ENCODE data around the gene JAG2. TPM values are rescaled to one million over a fixed set of nuclear protein-coding genes. Genes with fewer than 3 reads are reported as not detected.

Gene JAG2
- total RNA-seq, 1 experiment from 2014 or later: 6.3 TPM

DNA sequence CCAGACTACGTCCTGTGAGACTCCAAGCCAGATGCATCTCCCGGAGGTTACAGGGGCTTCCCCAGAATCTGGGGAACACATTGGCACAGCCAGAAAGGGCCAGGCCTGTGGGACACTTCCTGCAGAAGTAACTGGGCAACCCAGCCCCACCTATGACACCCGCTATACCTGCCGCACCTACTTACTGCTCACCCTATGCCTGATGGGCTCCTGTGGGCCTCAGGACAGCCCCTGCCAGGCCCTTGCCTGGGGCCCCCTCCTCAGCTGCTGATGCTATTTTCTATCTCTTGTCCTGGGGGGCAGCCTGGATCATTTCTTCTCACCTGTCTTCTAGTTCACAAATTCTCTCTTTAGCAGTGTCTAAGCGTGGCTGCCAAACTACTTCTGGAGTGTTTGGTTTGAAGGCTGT, 28.7 kb downstream of the JAG2 start:
- DNase-seq (ENCODE audit: low read depth): no peak

DNA sequence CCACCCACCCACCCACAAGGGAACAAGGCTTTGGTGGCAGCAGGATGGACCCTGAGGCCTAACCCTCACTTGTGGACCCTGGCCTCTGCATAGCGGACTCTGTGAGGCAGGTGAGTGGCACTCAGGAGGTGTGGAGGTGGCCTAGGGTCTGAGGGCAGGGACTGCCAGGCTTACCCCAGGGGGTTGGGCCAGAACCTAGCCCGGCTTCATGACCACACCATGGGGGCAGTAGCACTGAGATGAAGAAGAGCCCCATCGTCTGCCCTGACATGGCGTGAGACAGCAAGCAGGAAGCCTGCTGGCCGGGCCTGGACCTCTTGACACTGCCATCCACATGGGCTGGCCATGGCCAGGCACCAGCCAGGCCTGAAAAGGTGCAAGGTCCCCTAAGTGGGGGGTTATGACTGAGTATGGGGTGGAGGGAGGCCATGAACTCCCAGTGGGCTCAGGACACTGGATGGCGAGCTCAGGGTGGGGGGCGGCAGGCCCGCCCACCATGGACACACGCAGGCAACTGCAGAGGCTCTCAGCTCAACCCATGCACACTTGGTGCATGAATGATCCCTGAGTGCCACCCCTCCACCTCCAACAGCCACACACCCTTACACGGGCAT, 29.3 kb downstream of the JAG2 start:
- DNase-seq (ENCODE audit: low read depth): no peak

DNA sequence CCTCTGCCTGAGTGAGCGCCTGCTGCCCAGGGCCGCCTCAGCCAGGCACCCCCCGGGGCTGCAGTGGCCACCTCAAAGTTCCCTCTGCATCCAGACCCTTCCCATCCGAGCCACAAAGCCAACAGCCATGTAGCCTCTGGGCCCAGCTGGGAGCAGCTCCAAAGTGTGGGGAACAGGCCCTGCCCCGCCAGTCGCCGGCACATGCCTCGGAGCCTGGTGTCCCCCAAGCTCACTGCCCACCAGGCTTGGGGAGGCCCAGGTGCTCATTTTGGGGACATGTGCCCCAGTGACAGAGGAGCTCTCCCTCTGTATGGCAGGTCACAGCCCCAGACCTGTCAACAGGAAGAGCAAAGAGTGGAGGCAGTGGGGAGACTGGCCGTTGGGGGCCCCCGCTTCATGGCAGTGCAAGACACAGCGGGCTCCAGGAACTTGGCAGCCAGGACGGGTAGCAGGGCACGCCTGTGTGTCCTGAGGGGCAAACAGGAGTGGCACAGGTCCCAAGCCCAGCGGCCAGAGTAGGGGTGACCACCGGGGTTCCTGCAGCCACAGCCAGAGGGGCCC, 29.9 kb downstream of the JAG2 start:
- no peak for DNase-seq (ENCODE audit: low read depth)

DNA sequence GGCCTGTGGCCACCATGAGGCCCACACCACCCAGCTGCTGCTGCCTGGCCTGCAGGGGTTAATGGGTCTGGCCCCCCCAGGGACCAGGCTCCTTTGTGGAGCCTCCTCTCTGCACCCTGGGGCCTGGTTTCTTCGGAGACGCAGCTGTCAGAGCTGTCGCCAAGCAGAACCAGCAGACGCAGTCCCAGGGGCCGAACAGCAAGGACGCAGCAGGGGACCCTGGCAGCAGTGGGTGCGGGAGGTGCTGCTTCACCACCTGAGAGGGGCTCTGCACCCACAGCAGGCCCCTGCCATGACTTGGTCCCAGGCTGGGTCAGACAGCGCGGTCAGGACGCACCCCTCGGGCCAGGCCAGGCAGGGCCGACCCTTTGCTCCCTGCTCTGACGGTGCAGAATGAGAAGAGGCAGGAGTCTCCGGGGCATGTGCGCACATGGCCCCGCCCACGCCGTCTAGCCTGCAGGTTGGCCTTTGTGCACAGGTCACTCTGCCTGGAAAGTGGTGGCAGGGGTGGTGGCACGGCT, 30.5 kb downstream of the JAG2 start:
- DNase-seq (ENCODE audit: low read depth): no peak

DNA sequence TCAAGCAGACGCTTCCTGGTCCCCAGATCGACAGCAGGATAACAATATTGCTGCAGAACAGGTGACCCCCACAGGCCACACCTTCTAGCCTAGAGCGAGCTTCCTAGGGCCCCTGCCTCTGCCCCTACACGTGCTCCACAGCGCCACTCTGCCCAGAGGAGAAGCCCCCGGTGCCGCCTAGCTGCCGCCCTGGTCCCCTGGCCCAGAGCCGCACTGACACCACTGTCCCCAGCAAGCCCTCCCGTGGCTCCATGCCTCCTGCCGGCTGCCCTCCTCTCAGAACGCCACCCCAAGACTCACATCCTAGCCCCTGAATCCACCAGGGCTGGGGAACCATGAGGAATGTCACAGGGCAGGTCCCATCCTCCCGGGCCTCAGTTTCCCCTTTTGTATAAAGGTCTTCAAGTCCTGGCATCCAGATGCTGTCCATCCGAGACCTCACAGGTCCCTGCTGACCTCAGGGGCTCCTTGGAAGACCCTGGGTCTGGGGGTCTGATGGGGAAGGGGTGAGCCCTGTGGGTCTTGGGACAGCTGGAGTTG, 31.0 kb downstream of the JAG2 start:
- DNase-seq (ENCODE audit: low read depth): no peak

DNA sequence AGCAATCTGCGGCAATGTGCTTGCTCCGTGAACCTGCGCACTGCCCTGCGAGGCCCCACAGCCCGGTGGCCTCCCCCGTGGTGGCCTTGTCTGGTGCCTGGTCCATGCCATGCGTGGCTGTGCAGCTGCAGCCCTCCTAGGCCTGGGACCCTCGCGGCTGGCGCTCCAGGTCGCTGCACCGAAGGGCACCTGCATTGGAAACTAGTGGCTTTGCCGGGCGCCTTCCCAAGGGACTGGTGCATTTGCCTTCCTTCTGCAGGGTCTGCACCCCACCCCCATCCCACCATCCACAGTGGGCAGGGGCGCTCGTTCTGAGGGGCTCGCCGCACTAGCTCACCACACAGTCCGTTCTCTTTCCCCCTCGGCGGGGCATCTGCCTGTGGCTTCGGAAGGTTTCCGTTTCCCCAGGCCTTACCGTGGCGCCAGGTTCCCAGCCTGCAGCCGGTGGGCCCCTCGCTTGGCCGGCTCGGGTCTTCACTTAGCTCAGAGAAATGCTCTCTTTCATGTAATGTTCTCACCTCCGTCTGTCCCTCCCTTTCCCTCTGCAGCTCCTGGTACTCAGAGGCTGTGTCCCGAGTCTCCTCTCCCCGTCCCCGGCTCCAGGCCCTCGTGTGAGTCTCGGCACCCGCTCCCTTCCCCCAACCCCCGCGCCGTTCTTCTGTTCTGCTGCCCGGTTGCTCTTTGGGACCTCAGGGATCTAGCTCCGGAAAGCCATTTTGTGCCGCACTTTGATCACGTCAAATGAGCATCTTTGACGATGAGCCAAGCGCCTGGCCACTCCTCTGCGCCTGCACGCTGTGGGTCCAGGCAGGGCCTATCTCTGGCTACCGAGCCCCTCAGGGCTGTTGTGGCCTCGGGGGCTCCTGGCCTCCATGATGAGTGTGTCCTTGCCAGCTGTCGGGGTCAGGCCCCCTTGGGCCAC, 31.9 kb downstream of the JAG2 start:
- DNase-seq (ENCODE audit: low read depth): no peak

DNA sequence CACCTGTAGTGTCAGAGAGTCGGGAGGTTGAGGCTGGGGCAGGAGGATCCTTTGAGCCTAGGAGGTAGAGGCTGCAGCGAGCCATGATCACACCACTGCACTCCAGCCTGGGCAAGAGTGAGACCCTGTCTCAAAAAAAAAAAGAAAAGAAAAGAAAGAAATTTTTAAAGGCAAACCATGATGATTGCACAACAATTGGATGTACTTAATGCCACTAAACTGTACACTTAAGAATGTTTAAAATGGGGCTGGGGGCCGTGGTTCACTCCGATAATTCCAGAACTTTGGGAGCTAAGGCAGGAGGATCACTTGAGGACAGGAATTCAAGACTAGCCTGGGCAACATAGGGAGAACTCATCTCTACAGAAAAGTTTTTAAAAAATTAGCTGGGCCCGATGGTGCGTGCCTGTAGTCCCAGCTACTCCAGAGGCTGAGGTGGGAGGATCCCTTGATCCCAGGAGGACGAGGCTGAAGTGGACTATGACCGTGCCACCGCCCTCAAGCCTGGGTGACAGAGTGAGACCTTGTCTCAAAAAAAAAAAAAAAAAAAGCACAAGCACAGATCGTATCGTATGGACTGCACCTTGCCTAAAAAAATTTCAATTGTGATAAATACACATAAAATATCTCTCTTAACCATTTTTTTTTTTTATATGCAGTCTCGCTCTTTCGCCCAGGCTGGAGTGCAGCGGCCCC, 32.7 kb downstream of the JAG2 start:
- no peak for DNase-seq (ENCODE audit: low read depth)

DNA sequence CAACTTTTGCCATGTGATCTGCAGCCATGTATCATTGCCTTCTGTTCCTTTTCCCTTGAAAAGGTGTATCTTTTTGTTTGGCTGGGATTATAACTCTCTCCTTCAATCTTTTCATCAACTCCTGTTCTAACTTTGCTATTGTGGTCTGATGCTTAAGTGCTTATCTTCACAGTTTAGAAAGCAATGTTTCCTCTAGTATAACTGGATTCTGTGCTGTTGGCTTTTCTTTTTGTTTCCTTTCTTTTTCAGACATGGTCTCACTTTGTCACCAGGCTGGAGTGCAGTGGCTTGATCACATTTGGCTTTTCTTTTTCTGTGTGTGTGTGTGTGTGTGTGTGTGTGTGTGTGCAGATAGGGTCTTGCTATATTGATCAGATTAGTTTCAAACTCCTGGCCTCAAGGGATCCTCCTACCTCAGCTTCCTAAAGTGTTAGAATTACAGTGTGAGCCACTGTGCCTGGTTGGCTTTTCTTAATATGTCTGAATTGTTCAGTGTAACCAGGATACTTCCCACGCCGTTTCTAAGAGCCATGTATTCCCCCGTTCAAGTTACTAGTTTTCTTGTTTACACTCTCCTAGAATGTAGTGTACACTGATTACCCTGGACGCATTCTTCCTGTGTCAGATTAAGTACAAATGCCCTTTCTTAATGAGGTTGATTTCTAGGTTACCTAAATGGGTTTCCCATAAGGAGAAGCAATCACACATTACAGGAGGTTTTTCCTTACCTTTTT, 35.5 kb downstream of the JAG2 start:
- DNase-seq (ENCODE audit: low read depth): no peak

DNA sequence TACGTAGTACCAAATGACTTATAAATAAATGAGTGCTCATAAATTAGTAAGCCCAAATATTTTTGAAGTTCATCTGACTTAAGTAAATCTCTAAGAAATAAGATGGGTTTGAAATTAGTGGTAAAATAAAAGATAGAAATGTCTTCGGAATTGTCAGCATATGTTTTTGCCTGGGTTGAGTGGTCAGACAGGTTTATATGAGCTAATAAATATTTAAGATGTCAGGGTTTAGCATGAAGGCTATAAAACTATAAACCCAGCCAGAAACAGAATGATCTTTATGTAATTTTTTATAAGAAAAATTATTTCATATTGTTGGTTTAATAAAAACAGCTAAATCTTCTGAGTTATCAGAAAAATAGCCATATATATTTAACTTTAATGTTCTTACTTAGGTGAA, 37.3 kb downstream of the JAG2 start:
- no peak for DNase-seq (ENCODE audit: low read depth)

DNA sequence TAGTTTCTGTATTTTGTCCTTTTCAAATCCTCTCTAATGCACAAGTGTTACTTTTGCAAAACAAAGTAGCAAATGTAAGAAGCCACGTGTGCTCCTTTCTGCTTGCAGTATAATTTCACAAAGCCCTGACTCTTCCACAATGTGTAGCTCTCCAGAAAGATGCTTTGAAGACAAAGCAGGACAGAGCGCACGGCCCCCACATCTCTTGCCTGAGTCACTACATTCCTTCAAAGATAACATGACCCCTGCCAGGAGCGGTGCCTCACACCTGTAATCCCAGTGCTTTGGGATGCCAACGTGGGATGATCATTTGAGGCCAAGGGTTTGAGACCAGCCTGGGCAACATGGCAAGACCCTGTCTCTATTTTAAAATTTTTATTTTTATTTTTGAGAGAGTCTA, 40.5 kb downstream of the JAG2 start:
- DNase-seq (ENCODE audit: low read depth): no peak

DNA sequence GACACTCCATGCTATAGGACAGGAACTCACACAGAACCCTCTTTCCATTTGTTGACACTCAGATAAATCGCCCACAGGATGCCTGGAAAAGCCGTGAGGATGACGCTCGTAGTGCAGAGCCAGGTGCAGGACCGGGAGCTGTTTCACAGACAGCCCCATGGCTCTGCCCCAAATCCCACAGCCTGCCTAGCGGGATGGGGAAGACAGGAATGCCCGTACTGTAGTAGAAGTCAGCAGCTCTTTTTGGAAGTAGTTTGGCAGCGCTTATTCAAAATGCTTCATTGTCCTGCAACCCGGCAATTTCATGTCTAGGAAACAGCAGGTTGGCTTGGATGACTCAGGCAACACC, 41.6 kb downstream of the JAG2 start:
- DNase-seq (ENCODE audit: low read depth): no peak

DNA sequence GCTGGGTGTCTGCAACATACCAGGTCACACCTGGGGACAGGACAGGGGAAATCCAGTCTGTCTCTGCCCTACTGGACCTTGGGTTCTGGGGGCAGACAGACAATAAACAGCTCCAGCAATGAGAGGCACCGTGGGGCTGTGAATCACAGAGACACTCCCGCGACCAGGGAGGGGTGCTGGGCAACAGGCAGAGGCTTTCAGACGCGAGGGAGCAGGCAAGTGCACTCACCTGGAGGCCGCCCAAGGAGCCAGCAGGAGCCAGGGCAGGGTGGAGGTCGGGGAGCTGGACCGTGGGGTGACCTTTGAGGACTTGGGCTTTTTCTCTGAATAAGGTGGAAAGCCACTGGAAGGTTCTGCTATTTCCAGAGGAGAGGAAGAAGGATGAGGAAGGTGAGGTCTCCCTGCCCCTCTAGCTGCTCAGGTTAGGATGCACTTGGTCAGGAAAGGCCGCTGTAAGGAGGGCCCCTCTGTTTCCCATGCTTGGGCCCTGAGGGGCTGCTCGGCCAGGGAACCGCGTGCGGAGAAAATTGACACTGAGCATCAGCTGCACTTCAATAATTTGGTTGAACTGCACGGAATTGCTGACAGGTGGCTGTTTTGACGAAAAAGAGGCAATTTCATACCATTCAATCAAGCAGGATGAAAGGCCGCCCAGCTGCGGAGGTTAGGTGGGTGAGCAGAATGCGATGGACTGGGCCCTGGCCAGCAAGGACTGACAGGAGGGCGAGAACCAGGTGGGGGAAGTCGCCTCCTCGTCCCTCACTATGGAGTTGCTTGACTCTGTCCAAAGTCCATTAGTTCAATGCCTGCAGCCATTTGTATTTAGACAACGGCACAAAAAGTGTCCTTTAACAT, 42.2 kb downstream of the JAG2 start:
- no peak for DNase-seq (ENCODE audit: low read depth)

DNA sequence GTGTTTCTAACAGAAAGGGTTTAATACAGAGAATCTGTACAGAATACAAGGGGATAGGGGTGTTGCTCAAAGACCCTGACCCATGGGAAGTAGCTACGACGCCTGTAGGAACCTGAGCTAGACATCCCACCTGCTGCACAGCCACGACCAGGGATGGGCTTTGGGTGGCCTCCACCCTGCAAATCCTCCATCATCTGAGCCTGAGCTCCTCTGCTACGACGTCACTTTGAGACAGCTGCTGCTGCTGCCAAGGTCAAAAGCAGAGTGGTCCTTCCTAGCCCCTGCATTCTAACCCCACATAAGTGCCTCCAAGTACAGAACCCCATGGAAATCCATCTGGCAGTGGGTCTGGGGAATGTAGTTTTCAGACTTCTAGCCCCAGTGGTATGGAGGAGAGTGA, 43.8 kb downstream of the JAG2 start:
- no peak for DNase-seq (ENCODE audit: low read depth)

DNA sequence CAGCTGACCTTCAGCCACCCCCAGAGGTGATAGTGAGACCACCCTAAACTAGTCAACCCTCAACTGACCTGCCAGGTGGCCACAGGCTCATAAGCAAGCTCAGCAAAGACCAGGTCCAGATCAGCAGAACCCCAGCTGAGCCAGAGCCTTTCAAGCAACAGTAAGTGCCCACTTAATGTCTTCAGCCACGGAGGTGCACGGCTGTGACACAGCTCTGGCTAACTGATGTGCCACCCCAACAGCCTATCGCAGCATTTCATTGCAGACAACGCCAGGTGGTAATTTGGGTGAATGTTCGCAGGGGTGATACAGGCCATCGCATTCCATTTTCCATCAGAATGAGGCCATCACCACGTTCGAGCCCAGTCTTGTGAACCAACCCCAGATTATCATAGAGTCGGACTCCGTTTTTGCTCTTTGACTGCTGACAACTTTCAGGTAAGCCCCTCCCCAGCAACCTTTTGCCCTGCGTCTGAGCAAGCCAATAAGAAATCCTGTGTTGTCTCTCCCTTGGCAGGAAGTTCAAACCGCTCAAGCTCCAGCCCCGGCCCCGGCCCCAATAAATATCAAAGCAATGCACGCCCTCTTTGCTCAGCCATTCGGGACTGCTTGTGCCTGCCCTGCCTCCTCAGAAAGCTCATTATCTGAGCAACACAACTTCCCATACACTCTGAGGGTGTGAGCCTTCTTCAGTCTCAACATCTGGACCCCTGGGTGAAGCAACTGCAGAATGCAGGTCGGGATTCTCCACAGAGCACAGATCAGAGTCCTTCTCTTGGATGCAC, 44.4 kb downstream of the JAG2 start:
- DNase-seq (ENCODE audit: low read depth): no peak

DNA sequence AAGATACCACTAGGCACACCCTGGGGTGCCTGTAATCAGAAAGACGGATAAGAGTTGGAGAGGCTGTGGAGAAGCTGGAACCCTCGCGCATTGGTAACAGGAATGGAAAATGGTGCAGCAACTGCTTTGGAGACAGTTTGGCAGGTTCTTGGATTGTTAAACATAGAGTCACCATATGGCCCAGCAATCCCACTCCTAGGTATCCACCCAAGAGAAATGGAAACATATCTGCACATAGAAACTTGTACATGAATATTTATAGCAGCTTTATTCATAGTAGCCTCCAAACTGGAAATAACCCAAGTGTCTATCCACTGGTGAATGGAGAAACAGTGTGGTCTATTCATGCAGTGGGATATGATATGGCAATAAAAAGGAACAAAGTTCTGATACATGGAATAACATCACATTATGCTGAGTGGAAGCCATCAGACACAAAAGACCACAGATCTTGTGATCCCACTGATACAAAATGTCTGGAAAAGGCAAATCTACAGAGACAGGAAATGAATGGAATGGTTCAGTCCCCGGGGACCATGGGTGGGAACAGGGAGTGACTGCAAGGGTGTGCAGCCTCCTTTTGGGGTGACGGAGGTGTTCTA, 45.4 kb downstream of the JAG2 start:
- no peak for DNase-seq (ENCODE audit: low read depth)

DNA sequence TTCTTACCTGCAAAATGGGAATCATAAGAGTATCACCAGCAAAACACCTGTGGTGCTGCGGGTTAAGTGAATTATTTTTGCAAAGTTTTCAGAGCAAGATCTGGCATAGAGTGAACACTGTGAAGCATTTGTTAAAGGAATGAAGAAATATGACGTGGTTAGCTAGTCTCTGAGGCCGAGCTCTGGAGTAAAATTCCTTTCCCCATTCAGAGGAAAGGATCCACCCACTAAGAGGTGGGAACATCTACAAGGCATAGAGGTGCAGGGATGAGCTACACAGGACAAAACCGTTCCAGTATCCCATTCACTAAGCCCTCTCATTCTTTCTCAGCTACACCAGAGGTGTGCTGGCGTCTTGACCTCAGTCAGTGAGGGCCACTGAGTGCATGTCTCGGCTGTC, 48.5 kb downstream of the JAG2 start:
- no peak for DNase-seq (ENCODE audit: low read depth)

DNA sequence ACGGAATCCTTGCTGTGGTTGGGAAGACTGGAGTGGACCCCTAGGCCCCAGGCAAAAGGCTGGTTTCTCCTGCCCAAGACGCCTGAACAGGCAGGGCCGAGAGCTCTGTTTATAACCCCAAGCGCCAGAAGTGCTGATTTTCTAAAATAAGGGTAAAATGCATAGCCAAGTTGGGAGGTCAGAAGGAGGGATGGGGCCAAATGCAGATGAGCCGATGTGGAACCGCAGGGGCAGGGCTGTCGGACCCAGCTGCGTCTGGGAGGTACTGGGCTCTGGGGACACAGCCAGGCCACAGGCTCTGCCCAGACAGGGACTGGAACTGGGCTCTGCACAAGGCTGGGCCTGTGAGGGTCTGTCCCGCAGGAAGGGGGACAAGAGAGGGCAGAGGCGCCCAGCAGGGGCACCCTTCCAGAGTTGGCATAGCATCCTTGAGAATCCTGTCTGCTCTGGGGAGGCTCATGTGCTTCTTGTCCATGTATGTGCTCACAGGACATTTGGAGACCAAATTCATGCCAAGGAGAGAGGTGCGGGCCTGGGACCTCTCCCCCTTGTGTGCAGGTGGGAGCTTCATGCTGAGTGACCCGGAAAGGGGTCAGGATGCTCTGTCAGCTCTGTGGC, 49.1 kb downstream of the JAG2 start:
- no peak for DNase-seq (ENCODE audit: low read depth)

DNA sequence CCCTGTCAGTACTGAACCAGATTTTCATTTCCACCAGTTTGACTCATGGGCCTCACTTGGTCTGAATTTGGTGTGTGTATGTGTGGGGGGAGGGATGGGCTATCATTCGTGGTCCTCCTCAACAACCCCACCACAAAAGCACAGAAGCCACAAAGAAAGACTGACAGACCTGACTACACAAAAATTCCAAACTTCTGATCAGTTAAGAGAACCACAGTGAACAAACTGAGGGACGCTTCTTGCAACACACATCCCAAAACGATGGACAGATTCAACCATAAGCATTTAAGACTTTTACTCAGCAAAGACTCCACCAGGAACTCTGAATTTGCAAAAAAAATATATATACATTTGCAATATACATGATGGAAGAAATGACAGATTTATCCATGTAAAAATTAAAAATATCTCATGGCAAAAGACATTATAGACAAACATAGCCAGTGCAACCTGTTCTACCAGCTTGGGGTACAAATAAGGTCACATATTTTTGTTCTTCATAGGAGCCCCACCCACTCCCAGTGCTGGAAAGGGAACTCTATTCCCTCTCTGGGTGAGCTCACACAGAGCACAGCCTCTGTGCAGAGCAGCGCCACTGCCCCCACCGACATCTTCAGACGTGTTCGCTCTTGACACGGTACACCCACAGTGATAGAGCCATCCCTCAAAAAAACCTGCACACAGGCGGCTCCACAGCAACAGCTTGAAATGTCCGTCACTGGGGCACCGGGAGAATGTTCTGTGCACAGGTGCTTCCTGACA, 49.7 kb downstream of the JAG2 start:
- no peak for DNase-seq (ENCODE audit: low read depth)
